ENCODE measurements around the gene ANKRD34C.

Gene ANKRD34C

DNA sequence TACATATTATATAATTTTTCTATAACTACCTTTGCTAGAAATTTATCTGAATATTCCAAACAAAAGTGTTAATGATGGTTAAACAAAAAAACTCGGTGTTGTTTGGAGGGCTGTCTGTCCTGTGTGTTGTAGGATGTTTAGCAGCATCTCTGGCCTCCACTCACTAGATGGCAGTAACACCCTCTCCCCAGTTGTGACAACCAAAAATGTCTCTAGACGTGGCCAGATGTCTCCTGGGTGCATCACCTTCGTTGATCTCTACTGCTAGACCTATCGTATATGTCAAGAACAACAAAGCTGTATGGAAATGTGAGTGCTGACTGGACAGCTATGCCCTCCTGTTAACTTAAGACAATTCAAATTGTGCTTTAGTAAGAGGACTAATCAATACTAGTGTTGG, 14.1 kb downstream of the ANKRD34C start:
- peak in 1 of 2 experiments; percentile 14 for DNase-seq (ENCODE audit: low read depth in 1 of 2, low spot score in 1 of 2)
- no peak overlapping the region for H3K27ac ChIP-seq (replicated peaks)
- H3K27me3 ChIP-seq (ENCODE audit: insufficient read depth, poor library complexity, severe bottlenecking): no peaks in the 10 kb centered on the region
- no peak for TF ChIP-seq POLR2AphosphoS5 (IDR thresholded peaks at IDR 0.05; ENCODE audit: low read depth)
- no peak for TF ChIP-seq GABPA (IDR thresholded peaks at IDR 0.05; ENCODE audit: low read depth)
- H3K4me3 ChIP-seq (replicated peaks; ENCODE audit: insufficient read depth, low read length): no peak overlapping the region

DNA sequence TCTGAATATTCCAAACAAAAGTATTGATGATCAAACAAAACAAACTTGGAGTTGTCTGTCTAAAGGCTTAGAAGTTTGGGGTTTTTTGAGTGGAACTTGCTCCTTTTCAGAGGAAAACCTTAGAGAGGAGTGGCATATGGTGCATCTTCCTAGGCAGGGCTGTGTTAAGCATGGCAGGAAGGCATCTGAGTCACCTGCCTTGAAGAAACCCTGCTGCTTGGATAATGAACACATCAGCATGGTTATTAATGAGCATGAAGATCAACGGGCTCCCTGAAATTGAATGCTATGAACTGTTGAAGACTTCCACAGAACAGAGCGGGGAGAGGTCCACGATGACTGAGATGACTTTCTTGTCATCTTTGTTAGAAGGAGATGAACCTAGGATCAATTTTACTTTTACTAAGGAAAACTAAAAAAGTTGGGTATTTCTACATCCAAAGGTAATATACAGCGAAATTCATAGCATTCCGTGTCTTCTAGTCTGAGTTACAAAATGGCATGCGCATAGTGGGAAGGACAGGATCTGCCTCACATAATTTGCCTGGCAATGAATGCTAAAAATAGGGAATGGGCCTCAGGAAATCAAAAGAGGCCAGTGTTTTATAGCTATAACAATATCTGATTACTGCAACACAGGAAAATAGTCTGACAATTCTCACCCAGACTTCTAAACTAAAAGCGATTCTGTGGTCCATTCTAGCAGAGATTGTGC, 16.8 kb downstream of the ANKRD34C start:
- H3K4me3 ChIP-seq (replicated peaks; ENCODE audit: insufficient read depth, low read length): no peak overlapping the region
- no peaks in the 10 kb centered on the region for H3K27me3 ChIP-seq (ENCODE audit: insufficient read depth, poor library complexity, severe bottlenecking)
- no peak for DNase-seq (ENCODE audit: low read depth in 1 of 2, low spot score in 1 of 2)
- H3K27ac ChIP-seq (replicated peaks): no peak overlapping the region
- TF ChIP-seq GABPA (IDR thresholded peaks at IDR 0.05; ENCODE audit: low read depth): no peak
- no peak for TF ChIP-seq SPI1 (IDR thresholded peaks at IDR 0.05; ENCODE audit: borderline replicate concordance, low read depth)
- TF ChIP-seq, protein P1, sequence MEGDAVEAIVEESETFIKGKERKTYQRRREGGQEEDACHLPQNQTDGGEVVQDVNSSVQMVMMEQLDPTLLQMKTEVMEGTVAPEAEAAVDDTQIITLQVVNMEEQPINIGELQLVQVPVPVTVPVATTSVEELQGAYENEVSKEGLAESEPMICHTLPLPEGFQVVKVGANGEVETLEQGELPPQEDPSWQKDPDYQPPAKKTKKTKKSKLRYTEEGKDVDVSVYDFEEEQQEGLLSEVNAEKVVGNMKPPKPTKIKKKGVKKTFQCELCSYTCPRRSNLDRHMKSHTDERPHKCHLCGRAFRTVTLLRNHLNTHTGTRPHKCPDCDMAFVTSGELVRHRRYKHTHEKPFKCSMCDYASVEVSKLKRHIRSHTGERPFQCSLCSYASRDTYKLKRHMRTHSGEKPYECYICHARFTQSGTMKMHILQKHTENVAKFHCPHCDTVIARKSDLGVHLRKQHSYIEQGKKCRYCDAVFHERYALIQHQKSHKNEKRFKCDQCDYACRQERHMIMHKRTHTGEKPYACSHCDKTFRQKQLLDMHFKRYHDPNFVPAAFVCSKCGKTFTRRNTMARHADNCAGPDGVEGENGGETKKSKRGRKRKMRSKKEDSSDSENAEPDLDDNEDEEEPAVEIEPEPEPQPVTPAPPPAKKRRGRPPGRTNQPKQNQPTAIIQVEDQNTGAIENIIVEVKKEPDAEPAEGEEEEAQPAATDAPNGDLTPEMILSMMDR (IDR thresholded peaks at IDR 0.05; ENCODE audit: insufficient read depth, low read length): no peak
- TF ChIP-seq, protein P2, sequence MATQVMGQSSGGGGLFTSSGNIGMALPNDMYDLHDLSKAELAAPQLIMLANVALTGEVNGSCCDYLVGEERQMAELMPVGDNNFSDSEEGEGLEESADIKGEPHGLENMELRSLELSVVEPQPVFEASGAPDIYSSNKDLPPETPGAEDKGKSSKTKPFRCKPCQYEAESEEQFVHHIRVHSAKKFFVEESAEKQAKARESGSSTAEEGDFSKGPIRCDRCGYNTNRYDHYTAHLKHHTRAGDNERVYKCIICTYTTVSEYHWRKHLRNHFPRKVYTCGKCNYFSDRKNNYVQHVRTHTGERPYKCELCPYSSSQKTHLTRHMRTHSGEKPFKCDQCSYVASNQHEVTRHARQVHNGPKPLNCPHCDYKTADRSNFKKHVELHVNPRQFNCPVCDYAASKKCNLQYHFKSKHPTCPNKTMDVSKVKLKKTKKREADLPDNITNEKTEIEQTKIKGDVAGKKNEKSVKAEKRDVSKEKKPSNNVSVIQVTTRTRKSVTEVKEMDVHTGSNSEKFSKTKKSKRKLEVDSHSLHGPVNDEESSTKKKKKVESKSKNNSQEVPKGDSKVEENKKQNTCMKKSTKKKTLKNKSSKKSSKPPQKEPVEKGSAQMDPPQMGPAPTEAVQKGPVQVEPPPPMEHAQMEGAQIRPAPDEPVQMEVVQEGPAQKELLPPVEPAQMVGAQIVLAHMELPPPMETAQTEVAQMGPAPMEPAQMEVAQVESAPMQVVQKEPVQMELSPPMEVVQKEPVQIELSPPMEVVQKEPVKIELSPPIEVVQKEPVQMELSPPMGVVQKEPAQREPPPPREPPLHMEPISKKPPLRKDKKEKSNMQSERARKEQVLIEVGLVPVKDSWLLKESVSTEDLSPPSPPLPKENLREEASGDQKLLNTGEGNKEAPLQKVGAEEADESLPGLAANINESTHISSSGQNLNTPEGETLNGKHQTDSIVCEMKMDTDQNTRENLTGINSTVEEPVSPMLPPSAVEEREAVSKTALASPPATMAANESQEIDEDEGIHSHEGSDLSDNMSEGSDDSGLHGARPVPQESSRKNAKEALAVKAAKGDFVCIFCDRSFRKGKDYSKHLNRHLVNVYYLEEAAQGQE (IDR thresholded peaks at IDR 0.05; ENCODE audit: insufficient replicate concordance, low read depth): no peak

DNA sequence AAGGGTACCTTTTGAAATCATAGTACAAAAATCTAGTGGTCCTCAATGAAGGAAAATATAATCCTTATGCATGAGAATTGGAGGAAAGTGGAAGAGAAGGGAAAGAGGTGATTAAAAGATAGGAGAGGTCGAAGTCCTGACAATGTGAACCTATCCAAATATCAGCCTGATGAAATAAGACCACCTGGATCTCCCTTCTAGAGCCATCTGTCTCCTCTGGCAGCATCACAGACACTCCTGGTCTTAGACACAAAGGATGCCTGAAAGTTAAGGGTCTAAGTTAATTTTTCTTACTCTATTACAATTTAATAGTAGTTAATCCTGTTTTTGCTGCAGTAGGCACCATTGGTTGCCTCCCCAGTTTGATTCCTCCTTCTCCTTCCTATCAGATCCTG, 17.3 kb downstream of the ANKRD34C start:
- Histone ChIP-seq H3K4me3 (replicated peaks; ENCODE audit: insufficient read depth, low read length) (no peak overlapping the region), H3K27ac (replicated peaks) (no peak overlapping the region), H3K27me3 (ENCODE audit: insufficient read depth, poor library complexity, severe bottlenecking) (peaks cover 3% of the 10 kb centered on the region)
- DNase-seq (ENCODE audit: low read depth in 1 of 2, low spot score in 1 of 2): no peak
- TF ChIP-seq SPI1 (IDR thresholded peaks at IDR 0.05; ENCODE audit: borderline replicate concordance, low read depth) (no peak), POLR2AphosphoS5 (IDR thresholded peaks at IDR 0.05; ENCODE audit: low read depth) (no peak), GABPA (IDR thresholded peaks at IDR 0.05; ENCODE audit: low read depth) (no peak)
- TF ChIP-seq, protein P2 (IDR thresholded peaks at IDR 0.05; ENCODE audit: insufficient replicate concordance, low read depth): no peak
- TF ChIP-seq, protein P1 (IDR thresholded peaks at IDR 0.05; ENCODE audit: insufficient read depth, low read length): no peak

DNA sequence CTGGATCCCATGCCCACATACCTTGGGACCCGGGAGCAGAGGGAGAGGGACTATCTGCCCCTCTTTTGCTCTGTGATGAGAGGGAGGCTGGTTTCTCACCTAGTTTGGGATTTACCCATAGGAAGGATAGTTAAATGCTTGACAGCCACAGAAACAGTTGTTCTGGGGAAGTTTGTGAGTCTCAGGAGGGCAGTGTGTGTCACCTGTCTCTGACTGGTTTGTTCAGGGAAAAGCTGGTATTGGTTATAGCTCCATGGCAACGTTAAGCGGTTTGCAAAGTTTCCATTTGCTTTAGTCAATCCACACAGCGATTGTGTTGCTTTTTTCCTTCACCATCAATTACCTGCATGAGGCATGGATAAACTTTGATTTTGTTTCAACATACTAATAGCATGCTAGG, 24.7 kb downstream of the ANKRD34C start:
- Histone ChIP-seq H3K4me3 (replicated peaks; ENCODE audit: insufficient read depth, low read length) (no peak overlapping the region), H3K27ac (replicated peaks) (no peak overlapping the region), H3K27me3 (ENCODE audit: insufficient read depth, poor library complexity, severe bottlenecking) (peaks cover 11% of the 10 kb centered on the region)
- TF ChIP-seq POLR2AphosphoS5 (IDR thresholded peaks at IDR 0.05; ENCODE audit: low read depth): no peak
- TF ChIP-seq, protein P2 (IDR thresholded peaks at IDR 0.05; ENCODE audit: insufficient replicate concordance, low read depth): no peak
- no peak for TF ChIP-seq GABPA (IDR thresholded peaks at IDR 0.05; ENCODE audit: low read depth)
- TF ChIP-seq, protein P1 (IDR thresholded peaks at IDR 0.05; ENCODE audit: insufficient read depth, low read length): no peak
- no peak for TF ChIP-seq SPI1 (IDR thresholded peaks at IDR 0.05; ENCODE audit: borderline replicate concordance, low read depth)
- no peak for DNase-seq (ENCODE audit: low read depth in 1 of 2, low spot score in 1 of 2)
